Endothelial cell of umbilical vein (primary cell): ENCODE data around the gene BCL2L14. TPM values are rescaled to one million over a fixed set of nuclear protein-coding genes. Genes with fewer than 3 reads are reported as not detected.

Experiments used
- BruUV-seq: library from RNA; stranded (reverse); fragments of 400-500 nt; replicated peaks from 2 replicates; lab custom pipeline; 2021; lab: Mats Ljungman, UMichigan
- CTCF ChIA-PET: fragments of 300-600, 350-600 bp; sonication (Branson Sonifier 250); formaldehyde crosslinking; loops from one replicate; lab custom pipeline; 2021; ENCODE audit warnings: antibody characterized with exemption, inconsistent platforms; lab: Charles Lee
- POLR2A ChIA-PET: fragments of 300-600, 350-600 bp; sonication (Branson Sonifier 250); formaldehyde crosslinking; loops from one replicate; lab custom pipeline; 2021; ENCODE audit warnings: antibody characterized with exemption, inconsistent platforms; lab: Charles Lee
- DNase-seq: peaks from one replicate; pipeline ENCODE4 v3.0.0-alpha.2; 2011; ENCODE audit warnings: low read depth, low spot score
- FAIRE-seq: peaks from 2 replicates; lab custom pipeline; 2011; peaks lifted over from hg19 to GRCh38; lab: Jason Lieb, UNC
- H2AFZ ChIP-seq: 2 replicates; pipeline ENCODE4 v1.6.0; 2012; ENCODE audit warnings: low read depth, low read length, control low read depth, inconsistent platforms
- H3K27ac ChIP-seq: 2 replicates; pipeline ENCODE4 v1.5.1; 2011; ENCODE audit warnings: low read depth, mild to moderate bottlenecking, control low read depth, low read length, moderate library complexity; ENCODE audit not compliant: insufficient read depth
- H3K27me3 ChIP-seq, 2 experiments: 2 replicates each; pipeline versions ENCODE4 v1.6.0 to v1.6.1; 2011; ENCODE audit warnings: low read length in 2 of 2, mixed read lengths in 1 of 2; ENCODE audit not compliant: control insufficient read depth in 2 of 2, insufficient read depth in 2 of 2
- H3K36me3 ChIP-seq, 2 experiments: 2 replicates in 1 of 2; 3 replicates in 1 of 2; pipeline ENCODE4 v1.5.1; 2011; ENCODE audit warnings: low read length in 2 of 2, mild to moderate bottlenecking in 1 of 2, moderate library complexity in 1 of 2; ENCODE audit not compliant: control insufficient read depth in 2 of 2, insufficient read depth in 2 of 2; ENCODE audit errors: extremely low read depth in 1 of 2
- H3K4me1 ChIP-seq: 3 replicates; pipeline ENCODE4 v1.5.1; 2011; ENCODE audit warnings: mild to moderate bottlenecking, low read length; ENCODE audit not compliant: control insufficient read depth, insufficient read depth; ENCODE audit errors: extremely low read depth
- H3K4me2 ChIP-seq: 2 replicates; pipeline ENCODE4 v1.6.1; 2011; ENCODE audit warnings: low read length, control low read depth, mixed read lengths; ENCODE audit not compliant: insufficient read depth
- H3K4me3 ChIP-seq, 3 experiments: fragments of 200-600 bp in 1 of 3; sonication (generic), shearing (Covaris generic) in 1 of 3; replicated peaks in 1 of 3; 2 replicates each; pipeline ENCODE4 v1.5.1; 2011 to 2016; ENCODE audit warnings: control low read depth in 3 of 3, low read length in 3 of 3, mild to moderate bottlenecking in 2 of 3, inconsistent platforms in 1 of 3, low read depth in 1 of 3, moderate library complexity in 1 of 3; ENCODE audit not compliant: insufficient read depth in 1 of 3
- H3K79me2 ChIP-seq: 2 replicates; pipeline ENCODE4 v1.6.0; 2012; ENCODE audit warnings: low read length, inconsistent platforms; ENCODE audit not compliant: control insufficient read depth, insufficient read depth
- H3K9ac ChIP-seq: replicated peaks from 2 replicates; pipeline ENCODE3; 2011; ENCODE audit warnings: low read length, control low read depth; ENCODE audit not compliant: insufficient read depth; ENCODE audit errors: extremely low read depth
- H3K9me1 ChIP-seq: replicated peaks from 3 replicates; pipeline ENCODE4 v1.6.0; 2011; ENCODE audit warnings: mild to moderate bottlenecking, low read length; ENCODE audit not compliant: control insufficient read depth, insufficient read depth; ENCODE audit errors: extremely low read depth
- H3K9me3 ChIP-seq: replicated peaks from 2 replicates; pipeline ENCODE4 v1.5.1; 2012; ENCODE audit warnings: low read length, inconsistent platforms; ENCODE audit not compliant: control insufficient read depth, insufficient read depth
- H4K20me1 ChIP-seq: replicated peaks from 2 replicates; pipeline ENCODE3; 2011; ENCODE audit warnings: mild to moderate bottlenecking, low read length; ENCODE audit not compliant: control insufficient read depth, insufficient read depth; ENCODE audit errors: extremely low read depth
- CTCF ChIP-seq, 2 donors: IDR thresholded peaks; 1 replicate in 1 of 2; 2 replicates in 1 of 2; pipeline ENCODE4 v1.5.1; 2011; ENCODE audit warnings: low read length in 2 of 2, mild to moderate bottlenecking in 2 of 2, moderate library complexity in 2 of 2, control low read depth in 1 of 2, inconsistent platforms in 1 of 2, low read depth in 1 of 2; ENCODE audit not compliant: insufficient read depth in 1 of 2; ENCODE audit errors: extremely low read depth in 1 of 2
- EZH2 ChIP-seq: IDR thresholded peaks from 2 replicates; pipeline ENCODE4 v1.6.1; 2012; ENCODE audit warnings: borderline replicate concordance, low read depth, mild to moderate bottlenecking, moderate library complexity, low read length, inconsistent platforms; ENCODE audit not compliant: severe bottlenecking
- FOS ChIP-seq: IDR thresholded peaks from 2 replicates; pipeline ENCODE4 v1.6.1; 2011; ENCODE audit warnings: mild to moderate bottlenecking, low read length, moderate library complexity, borderline replicate concordance; ENCODE audit not compliant: insufficient read depth
- GATA2 ChIP-seq: IDR thresholded peaks from 2 replicates; pipeline ENCODE4 v1.7.0; 2011; ENCODE audit warnings: low read depth, mild to moderate bottlenecking, moderate library complexity, mixed read lengths, low read length; ENCODE audit not compliant: insufficient read length, insufficient read depth
- JUN ChIP-seq: IDR thresholded peaks from 2 replicates; pipeline ENCODE4 v1.6.1; 2011; ENCODE audit warnings: borderline replicate concordance, low read depth; ENCODE audit not compliant: insufficient read length, insufficient read depth
- MAX ChIP-seq: IDR thresholded peaks from 2 replicates; pipeline ENCODE4 v1.6.1; 2011; ENCODE audit not compliant: insufficient read depth, insufficient read length
- MYC ChIP-seq: IDR thresholded peaks from one replicate; pipeline ENCODE4 v1.6.1; 2011; ENCODE audit warnings: mild to moderate bottlenecking, low read depth, low read length
- POLR2A ChIP-seq: IDR thresholded peaks from 2 replicates; pipeline ENCODE4 v1.6.1; 2012; ENCODE audit warnings: low read depth, mild to moderate bottlenecking, control low read depth, low read length
- POLR2AphosphoS5 ChIP-seq: IDR thresholded peaks from 2 replicates; pipeline ENCODE4 v1.6.1; 2012; ENCODE audit warnings: low read depth, mild to moderate bottlenecking, control low read depth, low read length, moderate library complexity; ENCODE audit not compliant: insufficient read depth
- dilution Hi-C: fragments of 300-500 bp; cut with MboI; formaldehyde crosslinking; loops from one replicate; pipeline ENCODE4 v1.15.0; 2019; ENCODE audit warnings: low sequenced_read_pairs; ENCODE audit not compliant: extremely low pct_ligation_motif_present
- intact Hi-C: fragments of 100-400 bp; cut with micrococcal nuclease; formaldehyde crosslinking; loops from one replicate; pipeline ENCODE4 v1.10.0; 2022
- polyA plus RNA-seq, 4 experiments: library from polyadenylated mRNA; depleted of rRNA in 3 of 4; stranded (reverse) in 3 of 4; unstranded in 1 of 4; fragments of >200 nt; gene quantifications; 2 replicates each; pipeline versions ENCODE4 v1.2.1 to v1.2.3, GENCODE V29; 2011 to 2012; ENCODE audit warnings: missing spikeins in 1 of 4
- total RNA-seq: library from RNA; stranded (reverse); gene quantifications from 2 replicates; pipeline ENCODE4 v1.2.3, GENCODE V29; 2021

Gene BCL2L14
- total and polyA plus RNA-seq, 2 donors (not counting 3 experiments of a cell fraction or from before 2014, with no cell fraction given) = not detected

- ChIA-PET CTCF (interaction anchor here (0.9 to 1.4 kb wide), 4 partner anchors 12 to 212 kb away, joined by 3 to 4 read pairs (median 4); no protein-coding TSS in a partner anchor), POLR2A (no interaction called here)
- Histone ChIP-seq H3K27me3 (no peaks in the 10 kb centered on the region), H3K4me1 (no peaks in the 10 kb centered on the region), H3K4me3 (no peak overlapping the region), H3K4me2 (no peak overlapping the region), H3K79me2 (no peaks in the 10 kb centered on the region), H4K20me1 (no peaks in the 10 kb centered on the region), H3K9ac (no peak overlapping the region), H2AFZ (no peak overlapping the region), H3K36me3 (peaks cover 0 to 4% of the 10 kb centered on the region in 2 experiments), H3K9me1 (no peaks in the 10 kb centered on the region), H3K27ac (no peak overlapping the region), H3K9me3 (no peaks in the 10 kb centered on the region)
- DNase-seq (no peak), FAIRE-seq (no peak)
- TF ChIP-seq POLR2AphosphoS5 (no peak), CTCF (IDR thresholded peaks at IDR 0.05; ENCODE audit: extremely low read depth in 1 of 2, insufficient read depth in 1 of 2, low read depth in 1 of 2, low read length in 2 of 2) (no peak), POLR2A (no peak)
- dilution Hi-C loops (no loop called here), intact Hi-C loops (no loop called here)
- no TSS peak for BruUV-seq
Measured at GRCh38 chr12:12115514-12115913, 44.8 kb downstream of the BCL2L14 start.

GRCh38 chr12:12116677-12117076, 45.9 kb downstream of the BCL2L14 start:
- H2AFZ ChIP-seq = no peak overlapping the region
- BruUV-seq = no TSS peak
- dilution Hi-C loops = no loop called here
- no peak overlapping the region for H3K4me2 ChIP-seq
- TF ChIP-seq POLR2A = no peak
- TF ChIP-seq MYC = no peak
- no peak for TF ChIP-seq GATA2
- no peak for TF ChIP-seq MAX
- no peak for TF ChIP-seq JUN
- no peak for TF ChIP-seq FOS
- TF ChIP-seq EZH2 = no peak
- TF ChIP-seq POLR2AphosphoS5 = no peak
- H3K9ac ChIP-seq = no peak overlapping the region
- POLR2A ChIA-PET = no interaction called here
- DNase-seq (no peak), FAIRE-seq (no peak)
- intact Hi-C loops = no loop called here
- no peak overlapping the region for H3K27ac ChIP-seq
- H3K4me3 ChIP-seq = no peak overlapping the region
- H3K36me3 ChIP-seq = peaks cover 0 to 7% of the 10 kb centered on the region in 2 experiments
- CTCF ChIA-PET = interaction anchor here (2.1 kb wide), 1 partner anchor 31 kb away, joined by 6 read pairs; no protein-coding TSS in a partner anchor
- no peaks in the 10 kb centered on the region for H4K20me1 ChIP-seq
- no peaks in the 10 kb centered on the region for H3K27me3 ChIP-seq
- no peaks in the 10 kb centered on the region for H3K9me1 ChIP-seq
- no peaks in the 10 kb centered on the region for H3K79me2 ChIP-seq
- H3K9me3 ChIP-seq = no peaks in the 10 kb centered on the region
- H3K4me1 ChIP-seq = no peaks in the 10 kb centered on the region
